ENCODE data around the gene AP2A1.

GRCh38 chr19:49738268-49738667 lies 28.5 kb upstream of the AP2A1 start:
- TF ChIP-seq SUZ12 (IDR thresholded peaks at IDR 0.05; ENCODE audit: extremely low read depth, insufficient read depth, insufficient read length) (no peak), YY1 (IDR thresholded peaks at IDR 0.05; ENCODE audit: insufficient read depth, insufficient read length) (no peak), ZNF274 (IDR thresholded peaks at IDR 0.05; ENCODE audit: low read depth, low read length) (no peak)
